ENCODE measurements around the gene DOLPP1.

DOLPP1 gene

GRCh38 chr9:129053020-129053419 is 27.9 kb upstream of the DOLPP1 start:
- DNase-seq (ENCODE audit: low read depth) = no peak
- no peak for TF ChIP-seq CTCF (IDR thresholded peaks at IDR 0.05; ENCODE audit: insufficient read depth, low read depth, low read length, missing control alignments)
- H3K4me3 ChIP-seq (ENCODE audit: low read depth, low read length) = no peak overlapping the region

GRCh38 chr9:129054163-129054851 is 26.6 kb upstream of the DOLPP1 start:
- no peak overlapping the region for H3K4me3 ChIP-seq (ENCODE audit: low read depth, low read length)
- no peak for TF ChIP-seq CTCF (IDR thresholded peaks at IDR 0.05; ENCODE audit: insufficient read depth, low read depth, low read length, missing control alignments)
- no peak for DNase-seq (ENCODE audit: low read depth)

GRCh38 chr9:129058965-129059795 is 21.7 kb upstream of the DOLPP1 start:
- H3K4me3 ChIP-seq (ENCODE audit: low read depth, low read length) = no peak overlapping the region
- DNase-seq (ENCODE audit: low read depth) = no peak
- no peak for TF ChIP-seq CTCF (IDR thresholded peaks at IDR 0.05; ENCODE audit: insufficient read depth, low read depth, low read length, missing control alignments)

- no peak overlapping the region for H3K4me3 ChIP-seq (ENCODE audit: low read depth, low read length)
- no peak for TF ChIP-seq CTCF (IDR thresholded peaks at IDR 0.05; ENCODE audit: insufficient read depth, low read depth, low read length, missing control alignments)
- no peak for DNase-seq (ENCODE audit: low read depth)
Observed at GRCh38 chr9:129059796-129060785, 20.8 kb upstream of the DOLPP1 start.

- no peak for DNase-seq (ENCODE audit: low read depth)
- no peak overlapping the region for H3K4me3 ChIP-seq (ENCODE audit: low read depth, low read length)
- TF ChIP-seq CTCF (IDR thresholded peaks at IDR 0.05; ENCODE audit: insufficient read depth, low read depth, low read length, missing control alignments) = no peak
Observed at GRCh38 chr9:129060991-129061390, 19.9 kb upstream of the DOLPP1 start.

- DNase-seq (ENCODE audit: low read depth) = no peak
- no peak for TF ChIP-seq CTCF (IDR thresholded peaks at IDR 0.05; ENCODE audit: insufficient read depth, low read depth, low read length, missing control alignments)
Observed at GRCh38 chr9:129063061-129063460, 17.9 kb upstream of the DOLPP1 start.

More at GRCh38 chr9:129063061-129063460, 17.9 kb upstream of the DOLPP1 start:
- no peak overlapping the region for H3K4me3 ChIP-seq (ENCODE audit: low read depth, low read length)

Data from GM12865 (cell line).